ENCODE data around the gene NACC1.
"Not testable (repeated sequence)": the region's sequence is repeated elsewhere in the genome, so short reads cannot be mapped to it uniquely, and the experiment has no call there.

Gene NACC1

DNA sequence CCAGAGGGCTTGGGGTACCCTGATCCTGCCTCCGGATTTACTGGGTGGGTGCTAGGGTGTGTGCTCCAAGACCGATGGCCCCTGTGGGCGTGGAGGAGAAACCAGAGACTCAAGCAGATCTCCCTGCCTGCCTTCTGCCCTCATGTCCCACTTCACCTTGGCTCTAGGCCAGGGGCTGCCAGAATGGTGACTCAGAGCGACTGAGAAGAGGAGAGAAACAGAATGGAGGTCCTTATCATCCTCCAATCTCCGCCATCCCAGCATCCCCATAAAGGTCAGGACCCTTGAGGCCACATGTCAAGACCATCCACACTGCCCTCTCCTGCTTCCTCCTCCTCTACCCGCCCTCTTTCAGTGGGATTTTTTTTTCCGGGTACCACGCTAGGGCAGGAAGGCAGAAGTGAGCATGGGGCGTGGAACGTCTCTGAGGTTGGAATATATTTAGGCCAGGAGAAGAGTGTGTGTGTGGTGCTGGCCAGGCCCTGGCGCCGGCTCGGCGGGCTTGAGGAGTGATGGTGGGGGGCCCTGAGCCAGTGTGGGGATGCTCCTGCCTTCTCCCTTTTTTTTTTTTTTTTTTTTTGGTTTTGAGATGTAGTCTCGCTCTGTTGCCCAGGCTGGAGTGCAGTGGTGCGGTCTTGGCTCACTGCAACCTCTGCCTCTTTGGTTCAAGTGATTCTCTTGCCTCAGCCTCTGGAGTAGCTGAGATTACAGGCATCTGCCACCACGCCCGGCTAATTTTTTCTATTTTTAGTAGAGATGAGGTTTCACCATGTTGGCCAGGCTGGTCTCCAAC is 54.5 kb downstream of the NACC1 start:
- DNase-seq = no peak

GRCh38 chr19:13173139-13173737 is 55.2 kb downstream of the NACC1 start:
- no peak for DNase-seq

- no peak for DNase-seq
Measured at GRCh38 chr19:13176345-13176744, 58.3 kb downstream of the NACC1 start.

- not testable (repeated sequence) for DNase-seq
Measured at GRCh38 chr19:13177584-13177983, 59.5 kb downstream of the NACC1 start.

DNA sequence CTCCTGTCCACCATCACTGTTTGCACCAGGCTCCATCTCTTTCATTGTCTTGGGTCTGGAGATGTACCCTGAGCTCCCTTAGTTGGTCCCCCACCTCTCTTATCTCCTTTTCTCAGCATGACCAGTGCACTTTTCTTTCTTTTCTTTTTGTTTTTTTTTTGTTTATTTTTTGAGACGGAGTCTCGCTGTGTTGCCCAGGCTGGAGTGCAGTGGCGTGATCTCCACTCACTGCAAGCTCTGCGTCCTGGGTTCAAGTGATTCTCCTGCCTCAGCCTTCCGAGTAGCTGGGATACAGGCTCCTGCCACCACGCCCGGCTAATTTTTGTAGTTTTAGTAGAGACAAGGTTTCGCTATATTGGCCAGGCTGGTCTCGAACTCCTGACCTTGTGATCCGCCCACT is 60.2 kb downstream of the NACC1 start:
- DNase-seq = not testable (repeated sequence)

- no peak for DNase-seq
Measured at GRCh38 chr19:13181747-13182388, 63.8 kb downstream of the NACC1 start.

- not testable (repeated sequence) for DNase-seq
Measured at GRCh38 chr19:13184926-13185325, 66.9 kb downstream of the NACC1 start.

- DNase-seq = not testable (repeated sequence)
Measured at GRCh38 chr19:13185763-13186657, 67.9 kb downstream of the NACC1 start.

DNA sequence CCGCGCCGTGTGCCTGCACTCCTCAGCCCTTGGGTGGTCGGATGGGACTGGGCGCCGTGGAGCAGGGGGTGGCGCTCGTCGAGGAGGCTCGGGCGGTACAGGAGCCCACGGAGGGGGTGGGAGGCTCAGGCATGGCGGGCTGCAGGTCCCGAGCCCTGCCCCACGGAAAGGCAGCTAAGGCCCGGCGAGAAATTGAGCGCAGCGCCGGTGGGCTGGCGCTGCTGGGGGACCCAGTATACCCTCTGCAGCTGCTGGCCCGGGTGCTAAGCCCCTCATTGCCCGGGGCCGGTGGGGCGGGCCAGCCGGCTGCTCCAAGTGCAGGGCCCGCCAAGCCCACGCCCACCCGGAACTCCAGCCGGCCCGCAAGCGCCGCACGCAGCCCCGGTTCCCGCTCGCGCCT is 68.6 kb downstream of the NACC1 start:
- not testable (repeated sequence) for DNase-seq

DNA sequence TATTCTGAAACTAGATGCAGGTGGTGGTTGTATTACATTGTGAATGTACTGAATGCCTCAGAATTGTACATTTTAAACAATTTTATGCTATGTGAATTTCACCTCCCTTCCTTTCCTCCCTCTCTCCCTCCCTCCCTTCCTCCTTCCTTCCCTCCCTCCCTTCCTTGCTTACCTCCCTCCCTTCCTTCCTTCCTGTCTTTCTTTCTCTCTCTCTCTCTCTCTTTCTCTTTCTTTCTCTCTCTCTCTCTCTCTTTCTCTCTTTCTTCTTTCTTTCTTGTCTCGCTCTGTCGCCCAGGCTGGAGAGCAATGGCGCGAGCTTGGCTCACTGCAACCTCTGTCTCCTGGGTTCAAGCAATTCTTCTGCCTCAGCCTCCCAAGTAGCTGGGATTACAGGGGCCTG is 69.4 kb downstream of the NACC1 start:
- no peak for DNase-seq

GRCh38 chr19:13189600-13189999 is 71.5 kb downstream of the NACC1 start:
- DNase-seq = no peak
